GM12878 (cell line): ENCODE results near the gene NCKIPSD. TPM values are rescaled to one million over a fixed set of nuclear protein-coding genes. Genes with fewer than 3 reads are reported as not detected.

ENCODE experiments used
- CHD2 ChIP-seq: IDR thresholded peaks from 2 replicates; pipeline ENCODE4 v1.6.1; 2011; ENCODE audit warnings: low read depth, low read length, improper control_type of control experiment, borderline replicate concordance
- EGR1 ChIP-seq, 2 experiments: IDR thresholded peaks; 1 replicate in 1 of 2; 2 replicates in 1 of 2; pipeline ENCODE4 v1.6.1; 2011 to 2012; ENCODE audit warnings: low read depth in 2 of 2, low read length in 2 of 2, borderline replicate concordance in 1 of 2, mild to moderate bottlenecking in 1 of 2, moderate library complexity in 1 of 2
- EZH2 ChIP-seq: IDR thresholded peaks from 2 replicates; pipeline ENCODE4 v1.6.1; 2012; ENCODE audit warnings: low read depth, mild to moderate bottlenecking, control low read depth, inconsistent platforms, low read length, borderline replicate concordance; ENCODE audit not compliant: control insufficient read depth
- GABPA ChIP-seq: IDR thresholded peaks from 2 replicates; pipeline ENCODE4 v1.6.1; 2014; ENCODE audit warnings: antibody characterized with exemption, low read depth, mild to moderate bottlenecking, inconsistent platforms
- IRF4 ChIP-seq: IDR thresholded peaks from 2 replicates; pipeline ENCODE4 v1.6.1; 2011; ENCODE audit warnings: low read depth, low read length
- POLR2AphosphoS5 ChIP-seq: IDR thresholded peaks from 2 replicates; pipeline ENCODE4 v1.6.1; 2011; ENCODE audit warnings: mild to moderate bottlenecking, low read length, inconsistent platforms
- RBBP5 ChIP-seq: fragments of 200-600 bp; sonication (generic); conservative IDR thresholded peaks from 2 replicates; pipeline ENCODE4 v1.6.1; 2016
- SREBF1 ChIP-seq: IDR thresholded peaks from 2 replicates; pipeline ENCODE4 v1.6.1; 2012; ENCODE audit warnings: mild to moderate bottlenecking, low read length
- TAF1 ChIP-seq: IDR thresholded peaks from 2 replicates; pipeline ENCODE4 v1.6.1; 2011; ENCODE audit warnings: mild to moderate bottlenecking, low read depth, low read length, borderline replicate concordance
- YY1 ChIP-seq: IDR thresholded peaks from 2 replicates; pipeline ENCODE4 v1.6.1; 2011; ENCODE audit warnings: low read depth, mild to moderate bottlenecking, low read length
- polyA plus RNA-seq, 11 experiments: library from polyadenylated mRNA; depleted of rRNA in 4 of 11; unstranded in 6 of 11; stranded (reverse) in 5 of 11; fragments of >200 nt; fragmentation: Nextera tagmentation in 4 of 11; fragmentation: Illumina TruSeq in 1 of 11; extraction: Ambion mirVana in 4 of 11; extraction: Trizol in 1 of 11; gene quantifications; 1 replicate in 1 of 11; 2 replicates in 10 of 11; pipeline versions ENCODE4 v1.2.1 to v1.2.3, GENCODE V29; 2011 to 2016; ENCODE audit warnings: inconsistent platforms in 2 of 11, missing spikeins in 2 of 11, low read depth in 1 of 11
- total RNA-seq, 4 experiments: library from RNA; depleted of rRNA in 3 of 4; stranded (reverse); fragments of >200 nt in 3 of 4; fragmentation: Illumina TruSeq in 1 of 4; extraction: Trizol in 1 of 4; gene quantifications; 2 replicates each; pipeline versions ENCODE4 v1.2.1 to v1.2.3, GENCODE V29; 2013 to 2021
- TF ChIP-seq, protein P1 (sequence below): fragments of 150-350 bp; IDR thresholded peaks from 2 replicates; pipeline ENCODE4 v1.6.1; 2016; ENCODE audit warnings: low read depth, low read length
- TF ChIP-seq, protein P2 (sequence below): fragments of 450-650 bp; IDR thresholded peaks from 2 replicates; pipeline ENCODE4 v1.6.1; 2018; ENCODE audit warnings: borderline replicate concordance, mild to moderate bottlenecking; ENCODE audit not compliant: partially characterized antibody
- TF ChIP-seq, protein P3 (sequence below): fragments of 450-650 bp; formaldehyde crosslinking; IDR thresholded peaks from 2 replicates; pipeline ENCODE4 v1.5.0; 2022; ENCODE audit warnings: mild to moderate bottlenecking, missing genetic modification characterization
- TF ChIP-seq, protein P4 (sequence below), 3 experiments: IDR thresholded peaks in 2 of 3; conservative IDR thresholded peaks in 1 of 3; 2 replicates each; pipeline ENCODE4 v1.5.1; 2011; ENCODE audit warnings: low read depth in 3 of 3, low read length in 3 of 3, mild to moderate bottlenecking in 3 of 3, control low read depth in 2 of 3, moderate library complexity in 2 of 3, inconsistent platforms in 1 of 3, mixed read lengths in 1 of 3; ENCODE audit not compliant: control insufficient read depth in 2 of 3, insufficient read depth in 1 of 3; ENCODE audit errors: extremely low read depth in 1 of 3
- TF ChIP-seq, protein P5 (sequence below): IDR thresholded peaks from 2 replicates; pipeline ENCODE4 v1.6.1; 2011; ENCODE audit warnings: borderline replicate concordance, low read depth, mild to moderate bottlenecking, moderate library complexity, low read length; ENCODE audit not compliant: insufficient read depth, poor library complexity, severe bottlenecking

NCKIPSD gene
- total and polyA plus RNA-seq, 10 of the 15 experiments (the other 5 are each of a cell fraction or from before 2014, with no cell fraction given), result 0.93 to 31.6 (median 15.2) TPM

DNA sequence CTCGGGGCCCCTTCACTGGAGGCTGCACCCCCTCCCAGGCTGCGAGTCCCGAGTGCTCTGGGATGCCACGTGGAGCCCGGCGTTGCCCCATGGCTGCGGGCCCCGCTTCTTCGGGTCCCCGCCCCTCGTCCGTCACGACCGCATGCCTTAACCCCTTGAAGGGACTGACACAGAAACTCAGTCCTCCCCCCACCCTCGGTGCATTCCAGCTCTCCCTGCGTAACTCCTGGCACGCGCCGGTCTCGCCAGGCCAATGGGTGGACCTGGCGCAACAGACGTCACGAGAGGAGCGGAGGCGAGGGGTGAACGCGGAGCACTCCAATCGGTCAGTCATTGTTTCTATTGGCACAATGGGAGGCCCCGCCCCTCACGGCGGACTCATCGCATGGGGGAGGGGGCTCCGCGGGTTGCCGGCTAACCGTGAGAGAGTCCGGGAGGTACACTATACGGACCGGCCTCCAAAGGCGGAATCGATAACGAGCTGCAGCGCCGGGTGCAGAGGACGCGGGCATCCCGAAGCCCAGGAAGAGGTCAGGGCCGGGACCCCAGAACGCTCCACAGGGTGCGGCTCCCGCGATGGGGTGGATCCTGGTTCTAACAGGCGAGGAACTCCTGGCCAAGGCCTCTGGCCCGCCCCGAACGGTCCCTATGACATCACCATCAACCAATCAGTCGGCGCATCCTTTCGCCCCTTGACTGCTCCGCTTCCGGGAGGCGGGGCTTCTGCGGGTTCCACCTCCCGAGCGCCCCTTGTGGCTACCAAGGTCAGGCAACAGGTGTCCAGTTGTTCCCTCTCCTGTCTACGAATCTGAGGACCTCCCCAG is 22.0 kb downstream of the NCKIPSD start (continued):
- TF ChIP-seq, protein P1, sequence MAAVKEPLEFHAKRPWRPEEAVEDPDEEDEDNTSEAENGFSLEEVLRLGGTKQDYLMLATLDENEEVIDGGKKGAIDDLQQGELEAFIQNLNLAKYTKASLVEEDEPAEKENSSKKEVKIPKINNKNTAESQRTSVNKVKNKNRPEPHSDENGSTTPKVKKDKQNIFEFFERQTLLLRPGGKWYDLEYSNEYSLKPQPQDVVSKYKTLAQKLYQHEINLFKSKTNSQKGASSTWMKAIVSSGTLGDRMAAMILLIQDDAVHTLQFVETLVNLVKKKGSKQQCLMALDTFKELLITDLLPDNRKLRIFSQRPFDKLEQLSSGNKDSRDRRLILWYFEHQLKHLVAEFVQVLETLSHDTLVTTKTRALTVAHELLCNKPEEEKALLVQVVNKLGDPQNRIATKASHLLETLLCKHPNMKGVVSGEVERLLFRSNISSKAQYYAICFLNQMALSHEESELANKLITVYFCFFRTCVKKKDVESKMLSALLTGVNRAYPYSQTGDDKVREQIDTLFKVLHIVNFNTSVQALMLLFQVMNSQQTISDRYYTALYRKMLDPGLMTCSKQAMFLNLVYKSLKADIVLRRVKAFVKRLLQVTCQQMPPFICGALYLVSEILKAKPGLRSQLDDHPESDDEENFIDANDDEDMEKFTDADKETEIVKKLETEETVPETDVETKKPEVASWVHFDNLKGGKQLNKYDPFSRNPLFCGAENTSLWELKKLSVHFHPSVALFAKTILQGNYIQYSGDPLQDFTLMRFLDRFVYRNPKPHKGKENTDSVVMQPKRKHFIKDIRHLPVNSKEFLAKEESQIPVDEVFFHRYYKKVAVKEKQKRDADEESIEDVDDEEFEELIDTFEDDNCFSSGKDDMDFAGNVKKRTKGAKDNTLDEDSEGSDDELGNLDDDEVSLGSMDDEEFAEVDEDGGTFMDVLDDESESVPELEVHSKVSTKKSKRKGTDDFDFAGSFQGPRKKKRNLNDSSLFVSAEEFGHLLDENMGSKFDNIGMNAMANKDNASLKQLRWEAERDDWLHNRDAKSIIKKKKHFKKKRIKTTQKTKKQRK, result no peak
- peak in 1 of 2 experiments; percentile 14; a peak in 1 of 3 replicates for TF ChIP-seq EGR1 (IDR thresholded peaks at IDR 0.05; ENCODE audit: borderline replicate concordance in 1 of 2, low read depth in 2 of 2, low read length in 2 of 2)
- TF ChIP-seq, protein P2, sequence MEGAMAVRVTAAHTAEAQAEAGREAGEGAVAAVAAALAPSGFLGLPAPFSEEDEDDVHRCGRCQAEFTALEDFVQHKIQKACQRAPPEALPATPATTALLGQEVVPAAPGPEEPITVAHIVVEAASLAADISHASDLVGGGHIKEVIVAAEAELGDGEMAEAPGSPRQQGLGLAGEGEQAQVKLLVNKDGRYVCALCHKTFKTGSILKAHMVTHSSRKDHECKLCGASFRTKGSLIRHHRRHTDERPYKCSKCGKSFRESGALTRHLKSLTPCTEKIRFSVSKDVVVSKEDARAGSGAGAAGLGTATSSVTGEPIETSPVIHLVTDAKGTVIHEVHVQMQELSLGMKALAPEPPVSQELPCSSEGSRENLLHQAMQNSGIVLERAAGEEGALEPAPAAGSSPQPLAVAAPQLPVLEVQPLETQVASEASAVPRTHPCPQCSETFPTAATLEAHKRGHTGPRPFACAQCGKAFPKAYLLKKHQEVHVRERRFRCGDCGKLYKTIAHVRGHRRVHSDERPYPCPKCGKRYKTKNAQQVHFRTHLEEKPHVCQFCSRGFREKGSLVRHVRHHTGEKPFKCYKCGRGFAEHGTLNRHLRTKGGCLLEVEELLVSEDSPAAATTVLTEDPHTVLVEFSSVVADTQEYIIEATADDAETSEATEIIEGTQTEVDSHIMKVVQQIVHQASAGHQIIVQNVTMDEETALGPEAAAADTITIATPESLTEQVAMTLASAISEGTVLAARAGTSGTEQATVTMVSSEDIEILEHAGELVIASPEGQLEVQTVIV, result peak; percentile 66
- TF ChIP-seq TAF1, result no peak
- TF ChIP-seq, protein P3, sequence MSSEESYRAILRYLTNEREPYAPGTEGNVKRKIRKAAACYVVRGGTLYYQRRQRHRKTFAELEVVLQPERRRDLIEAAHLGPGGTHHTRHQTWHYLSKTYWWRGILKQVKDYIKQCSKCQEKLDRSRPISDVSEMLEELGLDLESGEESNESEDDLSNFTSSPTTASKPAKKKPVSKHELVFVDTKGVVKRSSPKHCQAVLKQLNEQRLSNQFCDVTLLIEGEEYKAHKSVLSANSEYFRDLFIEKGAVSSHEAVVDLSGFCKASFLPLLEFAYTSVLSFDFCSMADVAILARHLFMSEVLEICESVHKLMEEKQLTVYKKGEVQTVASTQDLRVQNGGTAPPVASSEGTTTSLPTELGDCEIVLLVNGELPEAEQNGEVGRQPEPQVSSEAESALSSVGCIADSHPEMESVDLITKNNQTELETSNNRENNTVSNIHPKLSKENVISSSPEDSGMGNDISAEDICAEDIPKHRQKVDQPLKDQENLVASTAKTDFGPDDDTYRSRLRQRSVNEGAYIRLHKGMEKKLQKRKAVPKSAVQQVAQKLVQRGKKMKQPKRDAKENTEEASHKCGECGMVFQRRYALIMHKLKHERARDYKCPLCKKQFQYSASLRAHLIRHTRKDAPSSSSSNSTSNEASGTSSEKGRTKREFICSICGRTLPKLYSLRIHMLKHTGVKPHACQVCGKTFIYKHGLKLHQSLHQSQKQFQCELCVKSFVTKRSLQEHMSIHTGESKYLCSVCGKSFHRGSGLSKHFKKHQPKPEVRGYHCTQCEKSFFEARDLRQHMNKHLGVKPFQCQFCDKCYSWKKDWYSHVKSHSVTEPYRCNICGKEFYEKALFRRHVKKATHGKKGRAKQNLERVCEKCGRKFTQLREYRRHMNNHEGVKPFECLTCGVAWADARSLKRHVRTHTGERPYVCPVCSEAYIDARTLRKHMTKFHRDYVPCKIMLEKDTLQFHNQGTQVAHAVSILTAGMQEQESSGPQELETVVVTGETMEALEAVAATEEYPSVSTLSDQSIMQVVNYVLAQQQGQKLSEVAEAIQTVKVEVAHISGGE (CRISPR knock-in tag), result no peak
- peak; percentile 26; the same call in 1 of the 2 replicates for TF ChIP-seq POLR2AphosphoS5
- TF ChIP-seq EZH2, result no peak
- TF ChIP-seq RBBP5, result no peak
- TF ChIP-seq, protein P4, sequence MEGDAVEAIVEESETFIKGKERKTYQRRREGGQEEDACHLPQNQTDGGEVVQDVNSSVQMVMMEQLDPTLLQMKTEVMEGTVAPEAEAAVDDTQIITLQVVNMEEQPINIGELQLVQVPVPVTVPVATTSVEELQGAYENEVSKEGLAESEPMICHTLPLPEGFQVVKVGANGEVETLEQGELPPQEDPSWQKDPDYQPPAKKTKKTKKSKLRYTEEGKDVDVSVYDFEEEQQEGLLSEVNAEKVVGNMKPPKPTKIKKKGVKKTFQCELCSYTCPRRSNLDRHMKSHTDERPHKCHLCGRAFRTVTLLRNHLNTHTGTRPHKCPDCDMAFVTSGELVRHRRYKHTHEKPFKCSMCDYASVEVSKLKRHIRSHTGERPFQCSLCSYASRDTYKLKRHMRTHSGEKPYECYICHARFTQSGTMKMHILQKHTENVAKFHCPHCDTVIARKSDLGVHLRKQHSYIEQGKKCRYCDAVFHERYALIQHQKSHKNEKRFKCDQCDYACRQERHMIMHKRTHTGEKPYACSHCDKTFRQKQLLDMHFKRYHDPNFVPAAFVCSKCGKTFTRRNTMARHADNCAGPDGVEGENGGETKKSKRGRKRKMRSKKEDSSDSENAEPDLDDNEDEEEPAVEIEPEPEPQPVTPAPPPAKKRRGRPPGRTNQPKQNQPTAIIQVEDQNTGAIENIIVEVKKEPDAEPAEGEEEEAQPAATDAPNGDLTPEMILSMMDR (IDR thresholded peaks at IDR 0.05 in 2 of 3, conservative IDR thresholded peaks at IDR 0.05 in 1 of 3; ENCODE audit: control insufficient read depth in 2 of 3, extremely low read depth in 1 of 3, insufficient read depth in 1 of 3, low read depth in 3 of 3, low read length in 3 of 3), result peak; percentile 88 to 91 (median 90)
- TF ChIP-seq YY1, result no peak
- TF ChIP-seq IRF4, result peak; percentile 6; the same call in 1 of the 2 replicates
- TF ChIP-seq, protein P5, sequence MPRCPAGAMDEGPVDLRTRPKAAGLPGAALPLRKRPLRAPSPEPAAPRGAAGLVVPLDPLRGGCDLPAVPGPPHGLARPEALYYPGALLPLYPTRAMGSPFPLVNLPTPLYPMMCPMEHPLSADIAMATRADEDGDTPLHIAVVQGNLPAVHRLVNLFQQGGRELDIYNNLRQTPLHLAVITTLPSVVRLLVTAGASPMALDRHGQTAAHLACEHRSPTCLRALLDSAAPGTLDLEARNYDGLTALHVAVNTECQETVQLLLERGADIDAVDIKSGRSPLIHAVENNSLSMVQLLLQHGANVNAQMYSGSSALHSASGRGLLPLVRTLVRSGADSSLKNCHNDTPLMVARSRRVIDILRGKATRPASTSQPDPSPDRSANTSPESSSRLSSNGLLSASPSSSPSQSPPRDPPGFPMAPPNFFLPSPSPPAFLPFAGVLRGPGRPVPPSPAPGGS, result peak; percentile 35
- no peak for TF ChIP-seq SREBF1
- no peak for TF ChIP-seq GABPA
- peak; percentile 37; the same call in 1 of the 2 replicates for TF ChIP-seq CHD2
